Measurements from ENCODE around the gene LRRC8B. TPM values are rescaled to one million over a fixed set of nuclear protein-coding genes. Genes with fewer than 3 reads are reported as not detected.
A peak's percentile ranks its signal among the peaks of the same experiment; 100 is the strongest.

Gene LRRC8B
- total and polyA plus RNA-seq, 2 of the 8 experiments (the other 6 are each of a cell fraction or from before 2014, with no cell fraction given): 18.4 to 29.2 TPM

GRCh38 chr1:89531480-89532139, 7.0 kb downstream of the LRRC8B start:
- Histone ChIP-seq H2BK12ac (ENCODE audit: low read depth, low read length) (no peak overlapping the region), H3K4me1 (replicated peaks in 1 of 4; ENCODE audit: control insufficient read depth in 3 of 4, insufficient read depth in 4 of 4, low read length in 3 of 4) (peaks cover 3 to 16% (median 6%) of the 10 kb centered on the region in 4 experiments), H3K79me1 (ENCODE audit: low read depth, low read length) (peaks cover 7% of the 10 kb centered on the region), H2BK5ac (ENCODE audit: low read depth, low read length) (no peak overlapping the region), H3K14ac (ENCODE audit: insufficient read length) (no peak overlapping the region), H4K20me1 (replicated peaks in 1 of 2; ENCODE audit: control insufficient read depth in 1 of 2, insufficient read depth in 2 of 2, low read length in 2 of 2) (peaks cover 0 to 2% of the 10 kb centered on the region in 2 experiments), H3K56ac (replicated peaks; ENCODE audit: insufficient read length, low read depth, low read length) (no peak overlapping the region), H4K5ac (ENCODE audit: insufficient read length, low read depth, low read length) (no peak overlapping the region), H2AFZ (ENCODE audit: low read length) (no peak overlapping the region), H2BK20ac (ENCODE audit: low read length) (no peak overlapping the region), H2BK120ac (replicated peaks; ENCODE audit: low read depth, low read length) (no peak overlapping the region), H3K79me2 (ENCODE audit: control insufficient read depth in 1 of 2, insufficient read depth in 2 of 2, low read length in 2 of 2) (peaks cover 13 to 96% of the 10 kb centered on the region in 2 experiments), H3K27me3 (replicated peaks in 1 of 4; ENCODE audit: control insufficient read depth in 3 of 4, extremely low read depth in 1 of 4, insufficient read depth in 3 of 4, low read length in 3 of 4) (no peaks in the 10 kb centered on the region), H3K23me2 (ENCODE audit: low read depth, low read length) (no peaks in the 10 kb centered on the region), H4K91ac (replicated peaks; ENCODE audit: insufficient read length, low read length) (no peak overlapping the region), H3K23ac (ENCODE audit: insufficient read length) (no peak overlapping the region), H3K4me3 (ENCODE audit: extremely low read depth in 1 of 4, insufficient read depth in 2 of 4, low read depth in 3 of 4, low read length in 4 of 4) (no peak overlapping the region), H3K9ac (replicated peaks in 1 of 4; ENCODE audit: extremely low read depth in 1 of 4, low read depth in 3 of 4, low read length in 3 of 4) (no peak overlapping the region), H3K4ac (replicated peaks; ENCODE audit: insufficient read length, low read depth, low read length) (no peak overlapping the region), H3K27ac (ENCODE audit: low read depth, low read length) (no peak overlapping the region), H3K9me3 (ENCODE audit: insufficient read depth in 2 of 2, low read depth in 1 of 2, low read length in 1 of 2) (no peaks in the 10 kb centered on the region), H2AK5ac (ENCODE audit: low read depth, low read length) (no peak overlapping the region), H3K36me3 (ENCODE audit: control insufficient read depth in 2 of 4, insufficient read depth in 4 of 4, low read length in 3 of 4) (no peaks in the 10 kb centered on the region; a peak in 1 of 8 replicates), H3K4me2 (ENCODE audit: insufficient read depth in 1 of 2, low read depth in 2 of 2, low read length in 2 of 2) (peak overlapping the region in 1 of 2 experiments; percentile 44; a peak in 1 of 4 replicates), H2BK15ac (ENCODE audit: low read length) (no peak overlapping the region), H3K18ac (ENCODE audit: extremely low read depth, low read length) (no peak overlapping the region), H4K8ac (ENCODE audit: extremely low read depth, insufficient read depth, low read length) (no peak overlapping the region)
- DNase-seq (ENCODE audit: low read depth in 1 of 2, low spot score in 2 of 2) (no peak), FAIRE-seq (no peak)
- 92% methylated on average over 3 of the region's 3 CpGs; no CpG with 5 or more reads in 1 of the 2 experiments for WGBS, 2 experiments (ENCODE audit: extremely low coverage in 1 of 2, insufficient coverage in 1 of 2, insufficient read length in 1 of 2, insufficient replicate concordance in 2 of 2, low coverage in 1 of 2, low lambda C conversion rate in 2 of 2, missing lambda C conversion rate in 1 of 2)
- ChIA-PET CTCF (ENCODE audit: partially characterized antibody) (interaction anchor here (0.6 to 2.3 kb wide), 5 partner anchors 9 to 231 kb away, joined by 3 to 12 read pairs (median 4); no protein-coding TSS in a partner anchor), POLR2A (ENCODE audit: partially characterized antibody) (no interaction called here)
- TF ChIP-seq, protein P1, sequence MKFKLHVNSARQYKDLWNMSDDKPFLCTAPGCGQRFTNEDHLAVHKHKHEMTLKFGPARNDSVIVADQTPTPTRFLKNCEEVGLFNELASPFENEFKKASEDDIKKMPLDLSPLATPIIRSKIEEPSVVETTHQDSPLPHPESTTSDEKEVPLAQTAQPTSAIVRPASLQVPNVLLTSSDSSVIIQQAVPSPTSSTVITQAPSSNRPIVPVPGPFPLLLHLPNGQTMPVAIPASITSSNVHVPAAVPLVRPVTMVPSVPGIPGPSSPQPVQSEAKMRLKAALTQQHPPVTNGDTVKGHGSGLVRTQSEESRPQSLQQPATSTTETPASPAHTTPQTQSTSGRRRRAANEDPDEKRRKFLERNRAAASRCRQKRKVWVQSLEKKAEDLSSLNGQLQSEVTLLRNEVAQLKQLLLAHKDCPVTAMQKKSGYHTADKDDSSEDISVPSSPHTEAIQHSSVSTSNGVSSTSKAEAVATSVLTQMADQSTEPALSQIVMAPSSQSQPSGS (IDR thresholded peaks at IDR 0.05; ENCODE audit: low read length): no peak
- no peak for TF ChIP-seq ZNF274 (IDR thresholded peaks at IDR 0.05; ENCODE audit: borderline replicate concordance, extremely low read depth, low read length)
- TF ChIP-seq SP1 (IDR thresholded peaks at IDR 0.05; ENCODE audit: low read depth, low read length): no peak
- TF ChIP-seq GABPA (IDR thresholded peaks at IDR 0.05; ENCODE audit: borderline replicate concordance, insufficient read depth, low read length): no peak
- no peak for TF ChIP-seq YY1 (IDR thresholded peaks at IDR 0.05; ENCODE audit: low read depth, low read length)
- TF ChIP-seq SIN3A (conservative IDR thresholded peaks at IDR 0.05 in 1 of 2, IDR thresholded peaks at IDR 0.05 in 1 of 2; ENCODE audit: low read depth in 1 of 2, low read length in 2 of 2): no peak
- no peak for TF ChIP-seq CBX5 (IDR thresholded peaks at IDR 0.05; ENCODE audit: low read depth, low read length)
- TF ChIP-seq CHD1 (IDR thresholded peaks at IDR 0.05; ENCODE audit: low read depth, low read length): no peak
- no peak for TF ChIP-seq EZH2 (IDR thresholded peaks at IDR 0.05; ENCODE audit: low read depth, low read length, severe bottlenecking)
- TF ChIP-seq MAX (IDR thresholded peaks at IDR 0.05): no peak
- no peak for TF ChIP-seq KDM4A (IDR thresholded peaks at IDR 0.05; ENCODE audit: low read depth, low read length, severe bottlenecking)

All from H1 (cell line).